IPS-20b (cell line): Measurements from ENCODE around the gene DISC1.

ENCODE experiments used
- H3K27ac ChIP-seq: one replicate; pipeline ENCODE4 v1.5.1; 2013; ENCODE audit warnings: low read length
- H3K27me3 ChIP-seq: 2 replicates; pipeline ENCODE4 v1.6.1; 2013; ENCODE audit warnings: mild to moderate bottlenecking, low read length, inconsistent platforms; ENCODE audit not compliant: insufficient read depth
- H3K36me3 ChIP-seq: 2 replicates; pipeline ENCODE4 v1.6.1; 2013; ENCODE audit warnings: low read depth, mild to moderate bottlenecking, inconsistent platforms, low read length, moderate library complexity; ENCODE audit not compliant: insufficient read depth
- H3K4me1 ChIP-seq: 2 replicates; pipeline ENCODE4 v1.6.1; 2013; ENCODE audit warnings: mild to moderate bottlenecking, control low read depth, inconsistent platforms, low read length, moderate library complexity; ENCODE audit not compliant: insufficient read depth
- H3K4me3 ChIP-seq: 2 replicates; pipeline ENCODE4 v1.5.1; 2013; ENCODE audit warnings: mild to moderate bottlenecking, low read length, inconsistent platforms
- H3K9ac ChIP-seq: 2 replicates; pipeline ENCODE4 v1.6.1; 2013; ENCODE audit warnings: low read depth, mild to moderate bottlenecking, inconsistent platforms, low read length, moderate library complexity
- H3K9me3 ChIP-seq: 2 replicates; pipeline ENCODE4 v1.6.1; 2013; ENCODE audit warnings: mild to moderate bottlenecking, low read depth, low read length, inconsistent platforms; ENCODE audit not compliant: insufficient read depth

DISC1 gene

GRCh38 chr1:231879296-231879695 is 252.7 kb downstream of the DISC1 start:
- no peaks in the 10 kb centered on the region for H3K9me3 ChIP-seq
- H3K4me3 ChIP-seq, result no peak overlapping the region
- no peaks in the 10 kb centered on the region for H3K36me3 ChIP-seq
- no peak overlapping the region for H3K27ac ChIP-seq
- no peaks in the 10 kb centered on the region for H3K27me3 ChIP-seq
- no peak overlapping the region for H3K9ac ChIP-seq
- no peaks in the 10 kb centered on the region for H3K4me1 ChIP-seq

- no peaks in the 10 kb centered on the region for H3K9me3 ChIP-seq
Observed at GRCh38 chr1:231882333-231882732, 255.7 kb downstream of the DISC1 start.

GRCh38 chr1:231882790-231883189 is 256.2 kb downstream of the DISC1 start:
- H3K9me3 ChIP-seq, result no peaks in the 10 kb centered on the region
- no peaks in the 10 kb centered on the region for H3K27me3 ChIP-seq
- no peak overlapping the region for H3K4me3 ChIP-seq
- H3K4me1 ChIP-seq, result no peaks in the 10 kb centered on the region
- H3K27ac ChIP-seq, result no peak overlapping the region
- H3K9ac ChIP-seq, result no peak overlapping the region
- no peaks in the 10 kb centered on the region for H3K36me3 ChIP-seq

More at GRCh38 chr1:231882333-231882732, 255.7 kb downstream of the DISC1 start:
- Histone ChIP-seq H3K27ac (no peak overlapping the region), H3K36me3 (no peaks in the 10 kb centered on the region), H3K9ac (no peak overlapping the region), H3K4me1 (no peaks in the 10 kb centered on the region), H3K4me3 (no peak overlapping the region), H3K27me3 (no peaks in the 10 kb centered on the region)

- no peaks in the 10 kb centered on the region for H3K4me1 ChIP-seq
- H3K9ac ChIP-seq, result no peak overlapping the region
- no peaks in the 10 kb centered on the region for H3K9me3 ChIP-seq
- no peak overlapping the region for H3K4me3 ChIP-seq
- H3K27ac ChIP-seq, result no peak overlapping the region
- H3K36me3 ChIP-seq, result no peaks in the 10 kb centered on the region
- H3K27me3 ChIP-seq, result no peaks in the 10 kb centered on the region
Observed at GRCh38 chr1:231883382-231883781, 256.8 kb downstream of the DISC1 start.

- Histone ChIP-seq H3K9me3 (no peaks in the 10 kb centered on the region), H3K36me3 (no peaks in the 10 kb centered on the region), H3K27ac (no peak overlapping the region), H3K4me1 (no peaks in the 10 kb centered on the region), H3K27me3 (no peaks in the 10 kb centered on the region), H3K9ac (no peak overlapping the region), H3K4me3 (no peak overlapping the region)
Observed at GRCh38 chr1:231885209-231885854, 258.7 kb downstream of the DISC1 start.

GRCh38 chr1:231887166-231887565 is 260.6 kb downstream of the DISC1 start:
- H3K27ac ChIP-seq, result no peak overlapping the region
- no peak overlapping the region for H3K4me3 ChIP-seq
- no peaks in the 10 kb centered on the region for H3K27me3 ChIP-seq
- H3K4me1 ChIP-seq, result no peaks in the 10 kb centered on the region
- H3K36me3 ChIP-seq, result no peaks in the 10 kb centered on the region
- no peak overlapping the region for H3K9ac ChIP-seq
- H3K9me3 ChIP-seq, result no peaks in the 10 kb centered on the region

- no peak overlapping the region for H3K27ac ChIP-seq
- H3K4me1 ChIP-seq, result no peaks in the 10 kb centered on the region
- H3K9ac ChIP-seq, result no peak overlapping the region
Observed at GRCh38 chr1:231887866-231888265, 261.3 kb downstream of the DISC1 start.

GRCh38 chr1:231890791-231891190 is 264.2 kb downstream of the DISC1 start:
- no peaks in the 10 kb centered on the region for H3K4me1 ChIP-seq
- H3K36me3 ChIP-seq, result no peaks in the 10 kb centered on the region
- H3K27me3 ChIP-seq, result no peaks in the 10 kb centered on the region
- H3K9ac ChIP-seq, result no peak overlapping the region
- H3K27ac ChIP-seq, result no peak overlapping the region
- no peaks in the 10 kb centered on the region; the same call in 1 of the 2 replicates for H3K9me3 ChIP-seq
- H3K4me3 ChIP-seq, result no peak overlapping the region

More at GRCh38 chr1:231887866-231888265, 261.3 kb downstream of the DISC1 start:
- no peaks in the 10 kb centered on the region for H3K36me3 ChIP-seq
- no peaks in the 10 kb centered on the region for H3K27me3 ChIP-seq
- H3K9me3 ChIP-seq, result no peaks in the 10 kb centered on the region
- H3K4me3 ChIP-seq, result no peak overlapping the region

- Histone ChIP-seq H3K9me3 (no peaks in the 10 kb centered on the region; the same call in 1 of the 2 replicates), H3K9ac (no peak overlapping the region), H3K4me3 (no peak overlapping the region), H3K27me3 (no peaks in the 10 kb centered on the region), H3K36me3 (no peaks in the 10 kb centered on the region), H3K27ac (no peak overlapping the region), H3K4me1 (no peaks in the 10 kb centered on the region)
Observed at GRCh38 chr1:231893400-231894102, 267.0 kb downstream of the DISC1 start.

- no peaks in the 10 kb centered on the region for H3K36me3 ChIP-seq
- no peaks in the 10 kb centered on the region; the same call in 1 of the 2 replicates for H3K9me3 ChIP-seq
- no peak overlapping the region for H3K9ac ChIP-seq
- H3K27me3 ChIP-seq, result no peaks in the 10 kb centered on the region
- H3K27ac ChIP-seq, result no peak overlapping the region
- H3K4me3 ChIP-seq, result no peak overlapping the region
- H3K4me1 ChIP-seq, result peaks cover 17% of the 10 kb centered on the region; the same call in 1 of the 2 replicates
Observed at GRCh38 chr1:231896806-231897205, 270.2 kb downstream of the DISC1 start.

- no peaks in the 10 kb centered on the region for H3K9me3 ChIP-seq
- H3K27me3 ChIP-seq, result no peaks in the 10 kb centered on the region
- no peak overlapping the region for H3K4me3 ChIP-seq
- H3K27ac ChIP-seq, result no peak overlapping the region
- H3K9ac ChIP-seq, result no peak overlapping the region
- peaks cover 17% of the 10 kb centered on the region; the same call in 1 of the 2 replicates for H3K4me1 ChIP-seq
- no peaks in the 10 kb centered on the region for H3K36me3 ChIP-seq
Observed at GRCh38 chr1:231899046-231899445, 272.5 kb downstream of the DISC1 start.
